Stimulated activated CD4-positive, alpha-beta T cell treated with anti-CD3 and anti-CD28 coated beads, Interleukin-1b, Interleukin-23, amount 100 ng/mL, for 48 hours (primary cell): ENCODE measurements around the gene ARMCX1.
"Not testable (repeated sequence)": the region's sequence is repeated elsewhere in the genome, so short reads cannot be mapped to it uniquely, and the experiment has no call there.

Source experiments
- DNase-seq: peaks from one replicate; pipeline ENCODE4 v3.0.0-alpha.2; 2020

The ARMCX1 gene

DNA sequence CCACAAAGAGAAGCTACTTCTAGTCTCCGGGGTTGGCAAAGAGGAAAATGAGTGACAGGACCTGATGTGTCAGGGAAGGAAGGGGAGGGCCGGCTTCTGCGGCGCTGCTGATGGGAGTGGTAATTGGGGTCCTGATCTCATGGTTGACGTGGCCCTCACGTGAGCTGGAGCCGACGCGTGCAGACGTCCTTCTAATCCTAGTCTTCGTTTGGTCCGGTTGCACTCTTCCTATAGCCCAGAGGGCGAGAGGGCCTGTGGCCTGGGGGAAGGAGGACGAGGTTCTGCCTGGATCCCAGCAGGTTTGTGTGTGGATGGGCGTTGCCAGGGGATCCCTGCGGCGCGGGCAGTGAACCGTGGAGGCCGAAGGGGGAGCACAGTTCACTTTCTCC, at the start of gene ARMCX1:
TSS of gene ARMCX1 (plus strand) at position 186 of the 389 bp plus-strand sequence. CDS start 2,384 bp downstream, outside the sequence.
- DNase-seq, result peak; percentile 23

DNA sequence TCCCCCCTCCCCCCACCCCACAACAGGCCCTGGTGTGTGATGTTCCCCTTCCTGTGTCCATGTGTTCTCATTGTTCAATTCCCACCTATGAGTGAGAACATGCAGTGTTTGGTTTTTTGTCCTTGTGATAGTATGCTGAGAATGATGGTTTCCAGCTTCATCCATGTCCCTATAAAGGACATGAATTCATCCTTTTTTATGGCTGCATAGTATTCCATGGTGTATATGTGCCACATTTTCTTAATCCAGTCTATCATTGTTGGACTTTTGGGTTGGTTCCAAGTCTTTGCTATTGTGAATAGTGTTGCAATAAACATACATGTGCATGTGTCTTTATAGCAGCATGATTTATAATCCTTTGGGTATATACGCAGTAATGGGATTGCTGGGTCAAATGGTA, 47.4 kb upstream of the ARMCX1 start:
- not testable (repeated sequence) for DNase-seq

DNA sequence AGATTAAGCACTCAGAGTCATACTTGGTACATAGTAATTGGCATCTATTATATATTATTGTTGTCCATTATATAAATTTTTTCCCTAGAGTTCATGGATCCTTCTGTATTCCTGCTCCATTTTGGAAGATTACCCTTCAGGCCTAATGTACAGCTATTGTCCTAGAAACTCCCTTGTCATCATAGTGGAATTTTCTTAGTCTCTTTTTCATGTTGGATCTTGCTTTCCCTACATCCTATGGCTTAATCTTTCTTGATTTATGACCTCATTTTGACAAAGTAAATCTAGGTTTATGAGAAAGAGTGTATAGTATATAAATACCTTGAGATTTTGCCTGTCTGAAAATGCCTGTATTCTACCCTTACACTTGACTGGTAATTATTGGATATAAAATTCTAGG, 43.0 kb upstream of the ARMCX1 start:
- DNase-seq, result no peak

DNA sequence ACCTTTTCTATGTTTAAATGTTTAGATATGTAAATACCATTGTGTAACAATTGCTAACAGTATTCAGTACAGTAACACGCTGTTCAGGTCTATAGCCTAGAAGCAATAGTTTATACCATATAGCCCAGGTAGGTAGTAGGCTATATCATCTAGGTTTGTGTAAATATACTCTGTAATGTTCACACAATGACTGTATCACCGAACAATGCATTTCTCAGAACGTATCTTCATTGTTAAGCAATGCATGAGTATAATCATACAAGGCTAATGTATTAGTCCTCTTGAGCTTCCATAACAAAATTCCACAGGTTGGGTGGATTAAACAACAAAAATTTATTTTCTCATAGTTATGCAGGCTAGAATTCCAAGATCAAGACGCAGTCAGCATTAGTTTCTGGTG, 42.4 kb upstream of the ARMCX1 start:
- no peak for DNase-seq

DNA sequence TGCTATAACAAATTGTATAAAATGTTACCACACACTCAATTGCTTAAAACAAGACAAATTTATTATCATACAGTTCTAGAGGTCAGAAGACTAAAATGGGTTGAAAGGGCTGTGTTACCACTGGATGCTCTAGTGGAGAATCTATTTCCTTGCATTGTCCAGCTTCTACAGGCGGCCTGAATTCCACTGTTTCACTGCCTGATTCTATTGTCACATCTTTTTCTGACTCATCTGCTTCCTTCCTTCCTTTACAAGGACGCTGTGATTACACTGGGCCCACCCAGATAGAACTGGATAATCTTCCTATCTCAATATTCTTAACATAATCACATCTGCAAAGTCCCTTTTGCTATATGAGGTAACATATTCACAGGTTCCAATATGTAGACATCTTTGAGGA, 19.4 kb upstream of the ARMCX1 start:
- no peak for DNase-seq

DNA sequence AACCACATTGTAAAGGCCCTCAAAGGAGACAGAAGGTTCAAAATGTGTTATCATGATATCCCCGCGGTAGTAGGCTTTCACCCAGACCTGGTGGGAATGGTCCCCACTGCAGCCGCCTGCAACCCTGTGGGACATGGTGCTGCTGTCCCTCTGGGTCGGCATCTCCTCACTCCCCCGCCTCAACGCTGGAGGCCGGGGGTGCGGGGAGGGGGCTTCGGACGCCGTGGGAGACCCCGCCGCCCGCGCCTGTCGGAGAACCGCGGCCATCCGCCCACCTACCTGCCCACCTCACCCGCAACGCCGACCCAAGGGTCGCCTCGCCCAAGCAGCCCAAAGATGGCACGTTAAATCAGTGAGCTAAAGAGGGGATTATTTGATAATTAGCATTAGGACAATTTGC, 11.2 kb upstream of the ARMCX1 start:
- no peak for DNase-seq

DNA sequence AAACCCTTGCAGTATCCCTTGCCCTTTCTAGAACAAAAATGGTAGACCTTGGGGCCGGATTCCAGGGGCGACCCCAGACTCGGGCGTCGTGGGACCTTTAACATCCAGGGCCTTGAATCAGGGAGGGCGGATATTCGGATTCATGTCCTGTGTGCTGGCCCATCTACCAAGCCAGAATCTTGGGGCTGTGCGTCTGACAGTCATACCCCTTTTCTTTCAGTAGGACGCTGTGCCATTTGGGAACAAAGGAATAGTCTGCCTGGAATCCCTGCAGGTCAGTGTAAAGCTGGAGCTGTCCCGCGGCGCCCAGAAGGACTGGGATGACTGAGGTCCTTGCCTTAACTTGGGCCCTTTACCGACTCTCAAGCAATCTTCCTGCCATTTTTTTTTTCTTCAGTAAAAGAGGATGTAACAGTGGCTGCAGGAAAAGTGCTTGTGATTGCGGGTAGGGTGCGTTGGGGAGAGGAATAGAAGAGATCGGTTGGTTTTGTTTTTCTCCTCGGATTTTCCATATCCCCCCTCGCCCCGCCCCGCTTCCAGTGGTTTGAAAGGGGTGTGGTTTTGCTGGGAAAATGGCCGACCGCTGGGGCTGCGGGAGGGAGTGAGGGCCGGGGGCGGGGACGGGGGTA, 518 bp downstream of the ARMCX1 start:
- DNase-seq, result no peak

DNA sequence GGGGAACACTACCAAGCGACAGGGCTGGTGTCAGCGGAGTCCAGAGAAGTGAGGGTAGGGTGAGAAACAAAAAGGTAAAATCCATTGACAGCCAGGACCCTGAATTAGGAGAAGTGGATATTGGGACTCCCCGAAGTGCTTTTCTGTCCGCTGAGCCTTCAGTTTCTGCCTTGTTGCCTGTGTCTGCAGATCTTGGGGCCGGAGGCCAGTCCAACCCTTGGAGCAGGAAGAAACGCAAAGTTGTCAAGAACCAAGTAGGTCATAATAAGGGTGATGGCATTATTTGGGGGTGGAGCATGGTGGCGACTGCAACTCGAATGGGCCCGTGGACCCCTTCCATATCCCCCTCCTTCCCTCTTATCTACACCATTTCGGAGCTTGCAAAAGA, 1.0 kb downstream of the ARMCX1 start:
- no peak for DNase-seq

DNA sequence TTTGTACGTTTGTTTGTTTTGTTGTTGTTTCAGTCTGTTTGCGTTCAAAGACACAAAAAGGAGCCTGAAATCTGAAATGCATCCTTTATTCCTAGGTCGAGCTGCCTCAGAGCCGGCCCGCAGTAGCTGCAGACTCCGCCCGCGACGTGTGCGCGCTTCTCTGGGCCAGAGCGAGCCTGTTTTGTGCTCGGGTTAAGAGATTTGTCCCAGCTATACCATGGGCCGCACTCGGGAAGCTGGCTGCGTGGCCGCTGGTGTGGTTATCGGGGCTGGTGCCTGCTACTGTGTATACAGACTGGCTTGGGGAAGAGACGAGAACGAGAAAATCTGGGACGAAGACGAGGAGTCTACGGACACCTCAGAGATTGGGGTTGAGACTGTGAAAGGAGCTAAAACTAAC, 2.4 kb downstream of the ARMCX1 start:
- DNase-seq, result no peak

DNA sequence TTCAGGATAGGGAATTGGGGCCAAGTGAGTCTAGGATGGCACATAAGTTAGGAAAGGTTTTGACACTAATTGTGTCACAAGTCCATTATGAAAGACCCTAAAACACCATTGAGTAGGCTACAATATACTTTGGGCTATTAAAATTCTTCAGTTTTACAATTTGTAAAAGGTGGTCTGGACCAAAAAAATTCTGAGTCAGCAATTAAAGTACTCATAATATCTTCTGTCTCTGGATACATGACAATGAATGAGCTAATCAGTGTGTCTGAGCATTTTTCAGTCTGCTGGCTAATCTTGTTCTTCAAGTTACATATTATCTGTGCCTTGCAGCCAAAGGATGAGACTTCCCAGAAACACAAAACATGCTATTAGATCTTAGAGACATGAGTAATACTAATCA, 14.3 kb downstream of the ARMCX1 start:
- DNase-seq, result no peak

DNA sequence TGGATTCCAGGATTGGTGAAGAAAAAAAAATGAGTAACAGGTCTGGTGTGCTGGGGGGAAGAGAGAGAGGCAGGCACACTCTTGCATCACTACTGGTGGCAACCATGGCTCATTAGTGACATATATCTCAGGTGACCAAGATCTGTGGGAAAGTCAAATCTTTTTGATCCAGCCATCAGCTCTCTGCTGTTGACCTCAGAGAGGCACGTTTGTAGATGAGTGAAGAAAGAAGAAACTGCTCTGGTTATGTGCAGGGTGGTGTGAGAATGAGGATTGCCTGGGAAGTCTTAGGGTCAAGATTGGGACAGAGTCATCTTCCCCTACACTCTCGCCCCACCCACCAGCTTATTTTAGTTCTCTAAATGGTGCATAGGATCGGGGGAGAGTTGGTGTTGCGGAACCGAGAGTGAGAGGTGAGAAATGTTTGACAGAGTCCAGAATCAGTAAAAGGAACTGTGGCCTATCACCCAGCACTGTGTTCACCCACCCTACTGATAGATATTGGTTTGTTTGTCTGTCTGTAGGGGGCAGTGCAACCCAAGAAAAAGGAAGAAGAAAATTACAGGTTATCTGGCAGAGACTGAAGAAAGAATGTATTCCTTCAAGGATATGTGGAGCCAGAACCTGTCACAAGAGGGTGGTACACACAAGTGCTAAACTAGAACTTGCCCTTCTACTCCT, 45.5 kb downstream of the ARMCX1 start:
- DNase-seq, result no peak

DNA sequence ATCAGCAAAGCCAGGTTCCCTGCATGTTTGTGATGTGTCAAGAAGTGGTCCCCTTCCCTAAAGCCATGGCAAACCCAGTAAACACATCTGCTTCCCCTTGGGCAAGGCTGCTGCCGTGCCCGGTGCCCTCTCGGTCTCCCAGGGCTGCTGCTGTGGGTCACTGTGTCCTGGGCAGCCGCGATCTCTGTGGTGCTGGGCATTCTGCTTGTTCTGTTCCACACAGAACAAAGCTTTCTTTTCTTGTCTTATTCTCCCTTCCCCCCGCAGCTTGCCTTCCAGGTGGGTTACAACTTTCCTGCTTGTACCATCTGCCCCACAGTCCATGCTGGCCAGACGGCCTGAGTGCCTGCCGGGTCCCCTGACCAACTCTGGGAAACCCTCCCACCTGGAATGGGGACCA, 49.2 kb downstream of the ARMCX1 start:
- not testable (repeated sequence) for DNase-seq

DNA sequence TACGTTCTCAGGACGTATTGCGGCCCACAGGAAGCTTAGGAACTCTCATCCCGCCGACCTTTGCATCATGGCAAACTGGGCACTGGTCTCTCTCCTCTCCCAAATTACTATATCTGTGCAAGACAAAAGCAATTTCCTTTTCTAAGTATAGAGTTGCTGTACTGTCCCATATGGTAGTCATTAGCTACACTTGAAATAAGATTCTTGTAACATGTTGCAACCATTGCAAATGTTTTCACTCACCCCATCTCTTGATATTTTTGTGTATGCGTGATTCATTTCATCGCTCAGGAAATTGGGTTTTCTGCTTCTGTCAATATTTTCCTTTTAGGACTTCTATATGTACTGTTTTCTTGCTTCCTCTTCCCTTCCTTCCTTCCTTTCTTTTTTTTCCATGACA, 51.7 kb downstream of the ARMCX1 start:
- DNase-seq, result no peak
